Vagina (tissue), 2 donors: ENCODE measurements around the gene MORF4L1. TPM values are rescaled to one million over a fixed set of nuclear protein-coding genes. Genes with fewer than 3 reads are reported as not detected.
"Not testable (repeated sequence)": the region's sequence is repeated elsewhere in the genome, so short reads cannot be mapped to it uniquely, and the experiment has no call there.

Experiments
- DNase-seq, 2 donors: peaks; one replicate each; pipeline ENCODE4 v3.0.0-alpha.2; 2017; ENCODE audit errors: extremely low spot score in 2 of 2
- H3K27ac ChIP-seq: fragments of 200-600 bp; sonication (generic); one replicate; pipeline ENCODE4 v1.5.1; 2019
- H3K27me3 ChIP-seq: fragments of 200-600 bp; sonication (generic); one replicate; pipeline ENCODE4 v1.5.1; 2019
- H3K36me3 ChIP-seq, 2 donors: fragments of 200-600 bp; sonication (generic); one replicate each; pipeline ENCODE4 v1.5.1; 2017 to 2019
- H3K4me1 ChIP-seq: fragments of 200-600 bp; sonication (generic); one replicate; pipeline ENCODE4 v1.5.1; 2019
- H3K4me3 ChIP-seq, 2 donors: fragments of 200-600 bp; sonication (generic); 1 replicate in 1 of 2; 2 replicates in 1 of 2; pipeline ENCODE4 v1.5.1; 2016 to 2019
- H3K9me3 ChIP-seq: fragments of 200-600 bp; sonication (generic); one replicate; pipeline ENCODE4 v1.5.1; 2019
- POLR2A ChIP-seq, 2 donors: fragments of 450-650 bp; IDR thresholded peaks; one replicate each; pipeline ENCODE4 v1.6.1; 2017; ENCODE audit warnings: antibody characterized with exemption in 2 of 2, mild to moderate bottlenecking in 2 of 2, moderate library complexity in 2 of 2
- POLR2AphosphoS5 ChIP-seq, 2 donors: sonication (generic); formaldehyde crosslinking; IDR thresholded peaks; one replicate each; pipeline ENCODE4 v1.9.0; 2017; ENCODE audit warnings: antibody characterized with exemption in 2 of 2, mild to moderate bottlenecking in 2 of 2, low read depth in 1 of 2; ENCODE audit not compliant: insufficient read depth in 1 of 2
- intact Hi-C: fragments of 100-400 bp; cut with DNase I; formaldehyde crosslinking; loops from one replicate; pipeline ENCODE4 v1.15.1; 2023
- total RNA-seq: library from RNA; depleted of rRNA; stranded (reverse); fragments of >200 nt; gene quantifications from one replicate; pipeline ENCODE4 v1.2.3, GENCODE V29; 2016
- TF ChIP-seq, protein P1 (sequence below), 3 experiments: fragments of 450-650 bp in 2 of 3; fragments of 200-600 bp in 1 of 3; sonication (generic) in 1 of 3; IDR thresholded peaks; one replicate each; pipeline ENCODE4 v1.5.1; 2017 to 2019; ENCODE audit warnings: antibody characterized with exemption in 3 of 3, mild to moderate bottlenecking in 2 of 3, moderate library complexity in 2 of 3

Gene MORF4L1
- total RNA-seq, 1 donor from 2014 or later = 170 TPM

DNA sequence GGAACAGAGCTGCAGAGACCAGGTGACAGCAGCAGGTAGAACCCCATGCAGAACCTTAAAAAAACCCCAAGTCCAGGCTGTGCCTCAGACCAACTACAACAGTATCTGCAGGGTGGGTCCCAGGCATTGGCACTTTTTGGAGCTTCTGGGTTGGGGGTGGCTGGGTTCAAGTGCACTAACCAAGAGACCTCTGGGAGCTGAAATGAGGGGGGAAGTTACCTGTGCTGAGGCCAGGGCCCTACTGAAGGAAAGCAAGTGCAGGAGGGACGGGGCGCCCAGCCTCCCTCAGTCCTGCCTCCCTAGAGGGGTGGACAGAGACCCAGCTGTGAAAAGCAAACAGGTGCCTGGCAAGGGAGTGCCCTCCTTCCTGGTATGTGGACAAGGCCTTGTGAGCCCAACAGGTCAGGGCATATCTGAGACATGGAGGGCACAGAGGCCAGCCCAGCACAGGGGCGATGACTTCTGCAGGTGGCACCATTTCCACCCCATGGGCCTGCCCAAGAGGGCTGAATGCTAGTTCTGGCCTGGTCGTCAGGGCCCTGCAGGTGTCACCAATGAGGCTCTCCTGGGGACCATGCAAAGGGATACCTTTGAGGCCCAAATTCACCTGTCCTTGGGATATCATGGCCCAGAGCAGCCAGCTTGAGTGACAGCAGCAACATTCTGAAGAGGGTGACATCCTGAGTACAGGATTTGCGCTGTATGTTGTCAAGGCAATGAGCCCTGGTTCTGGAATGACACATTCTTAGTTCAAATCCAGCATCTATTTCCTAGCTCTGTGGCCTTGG lies 53.5 kb downstream of the MORF4L1 start:
- Histone ChIP-seq H3K27me3 (no peaks in the 10 kb centered on the region), H3K4me1 (peaks cover 20% of the 10 kb centered on the region), H3K36me3 (peaks cover 0 to 53% of the 10 kb centered on the region in 2 donors), H3K4me3 (no peak overlapping the region), H3K27ac (no peak overlapping the region), H3K9me3 (no peaks in the 10 kb centered on the region)
- intact Hi-C loops = no loop called here
- TF ChIP-seq, protein P1, sequence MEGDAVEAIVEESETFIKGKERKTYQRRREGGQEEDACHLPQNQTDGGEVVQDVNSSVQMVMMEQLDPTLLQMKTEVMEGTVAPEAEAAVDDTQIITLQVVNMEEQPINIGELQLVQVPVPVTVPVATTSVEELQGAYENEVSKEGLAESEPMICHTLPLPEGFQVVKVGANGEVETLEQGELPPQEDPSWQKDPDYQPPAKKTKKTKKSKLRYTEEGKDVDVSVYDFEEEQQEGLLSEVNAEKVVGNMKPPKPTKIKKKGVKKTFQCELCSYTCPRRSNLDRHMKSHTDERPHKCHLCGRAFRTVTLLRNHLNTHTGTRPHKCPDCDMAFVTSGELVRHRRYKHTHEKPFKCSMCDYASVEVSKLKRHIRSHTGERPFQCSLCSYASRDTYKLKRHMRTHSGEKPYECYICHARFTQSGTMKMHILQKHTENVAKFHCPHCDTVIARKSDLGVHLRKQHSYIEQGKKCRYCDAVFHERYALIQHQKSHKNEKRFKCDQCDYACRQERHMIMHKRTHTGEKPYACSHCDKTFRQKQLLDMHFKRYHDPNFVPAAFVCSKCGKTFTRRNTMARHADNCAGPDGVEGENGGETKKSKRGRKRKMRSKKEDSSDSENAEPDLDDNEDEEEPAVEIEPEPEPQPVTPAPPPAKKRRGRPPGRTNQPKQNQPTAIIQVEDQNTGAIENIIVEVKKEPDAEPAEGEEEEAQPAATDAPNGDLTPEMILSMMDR (IDR thresholded peaks at IDR 0.05) = no peak
- TF ChIP-seq POLR2A (IDR thresholded peaks at IDR 0.05) = no peak
- TF ChIP-seq POLR2AphosphoS5 (IDR thresholded peaks at IDR 0.05; ENCODE audit: insufficient read depth in 1 of 2, low read depth in 1 of 2) = no peak
- DNase-seq = no peak

DNA sequence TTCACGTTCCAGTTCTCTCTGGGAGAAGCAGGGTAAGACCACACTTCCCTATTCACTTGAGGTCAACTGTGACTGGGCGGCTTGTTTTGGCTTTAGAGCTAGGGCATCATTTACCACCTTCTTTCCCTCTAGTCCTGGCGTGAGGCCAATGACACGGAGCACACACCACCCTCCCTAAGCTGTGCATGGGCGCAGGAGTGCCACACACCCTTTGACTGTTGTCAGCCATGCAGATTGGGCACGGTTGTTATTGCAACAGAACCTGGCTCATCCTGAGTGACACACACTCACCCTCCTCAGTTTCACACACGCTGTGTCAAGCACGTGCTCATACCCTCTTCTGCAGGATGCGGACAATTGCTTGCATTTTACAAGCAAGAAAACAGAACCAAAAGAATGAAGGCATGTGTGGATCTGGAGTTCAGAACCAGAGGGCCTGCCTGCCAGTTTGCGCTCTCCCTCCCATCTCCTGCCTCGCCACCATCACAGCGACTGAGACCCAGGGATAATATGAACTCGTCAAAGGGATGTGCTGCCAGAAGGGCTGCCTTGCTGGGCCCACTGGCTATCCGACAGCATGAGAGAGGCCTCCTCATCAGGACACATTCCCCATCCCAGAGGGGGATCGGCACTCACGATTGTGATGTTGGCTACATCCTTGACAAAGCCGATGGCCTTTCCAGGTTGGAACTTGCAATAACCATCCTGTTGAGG lies 54.5 kb downstream of the MORF4L1 start:
- no peak overlapping the region for H3K27ac ChIP-seq
- peaks cover 31% of the 10 kb centered on the region for H3K4me1 ChIP-seq
- TF ChIP-seq, protein P1 (IDR thresholded peaks at IDR 0.05) = no peak
- no peak for TF ChIP-seq POLR2A (IDR thresholded peaks at IDR 0.05)
- peak in 1 of 2 donors; percentile 38 for TF ChIP-seq POLR2AphosphoS5 (IDR thresholded peaks at IDR 0.05; ENCODE audit: insufficient read depth in 1 of 2, low read depth in 1 of 2)
- H3K9me3 ChIP-seq = no peaks in the 10 kb centered on the region
- no peak for DNase-seq
- H3K36me3 ChIP-seq = peaks cover 0 to 42% of the 10 kb centered on the region in 2 donors
- intact Hi-C loops = no loop called here
- H3K4me3 ChIP-seq = no peak overlapping the region
- H3K27me3 ChIP-seq = no peaks in the 10 kb centered on the region

DNA sequence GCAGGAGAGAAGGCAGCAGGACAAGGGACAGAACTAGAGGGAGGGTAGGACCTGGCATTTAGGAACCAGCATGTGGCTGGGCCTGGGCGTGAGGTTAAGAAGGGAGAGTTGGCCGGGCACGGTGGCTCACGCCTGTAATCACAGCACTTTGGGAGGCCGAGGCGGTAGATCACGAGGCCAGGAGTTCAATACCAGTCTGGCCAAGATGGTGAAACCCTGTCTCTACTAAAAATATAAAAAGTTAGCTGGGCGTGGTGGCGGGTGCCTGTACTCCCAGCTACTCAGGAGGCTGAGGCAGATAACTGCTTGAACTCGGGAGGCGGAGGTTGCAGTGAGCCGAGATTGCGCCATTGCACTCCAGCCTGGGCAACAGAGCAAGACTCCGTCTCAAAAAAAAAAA lies 55.5 kb downstream of the MORF4L1 start:
- Histone ChIP-seq H3K36me3 (peaks cover 0 to 32% of the 10 kb centered on the region in 2 donors), H3K4me1 (peaks cover 39% of the 10 kb centered on the region)
- H3K27ac ChIP-seq, H3K27me3 ChIP-seq, H3K4me3 ChIP-seq, H3K9me3 ChIP-seq, intact Hi-C loops, DNase-seq: not testable (repeated sequence)

DNA sequence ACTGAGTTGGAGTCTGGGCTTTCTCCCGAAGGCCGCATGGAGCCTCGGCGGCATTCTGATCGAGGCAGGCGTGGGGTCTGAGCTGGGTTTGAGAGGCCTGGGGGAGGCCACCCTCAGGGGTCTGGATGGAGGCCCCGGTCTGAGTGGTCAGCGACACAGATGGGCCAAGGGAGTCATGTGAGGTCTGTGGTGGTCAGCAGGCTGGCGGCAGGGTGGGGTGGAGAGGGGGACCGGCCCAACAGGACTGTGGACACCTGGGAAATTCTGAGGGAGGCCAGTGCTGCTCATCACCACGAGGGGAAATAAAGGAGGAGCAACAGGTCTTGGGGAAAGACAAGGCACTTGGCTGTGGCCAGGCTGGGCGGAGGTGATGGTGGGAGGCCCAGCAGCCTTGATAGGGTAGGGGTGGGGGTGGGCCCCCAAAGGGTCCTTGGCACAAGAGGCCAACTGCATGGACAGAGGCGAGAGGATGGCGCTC lies 56.0 kb downstream of the MORF4L1 start:
- Histone ChIP-seq H3K4me1 (peaks cover 44% of the 10 kb centered on the region), H3K4me3 (no peak overlapping the region), H3K36me3 (peaks cover 0 to 28% of the 10 kb centered on the region in 2 donors), H3K27me3 (no peaks in the 10 kb centered on the region), H3K9me3 (no peaks in the 10 kb centered on the region), H3K27ac (no peak overlapping the region)
- no peak for TF ChIP-seq POLR2AphosphoS5 (IDR thresholded peaks at IDR 0.05; ENCODE audit: insufficient read depth in 1 of 2, low read depth in 1 of 2)
- no peak for TF ChIP-seq POLR2A (IDR thresholded peaks at IDR 0.05)
- TF ChIP-seq, protein P1 (IDR thresholded peaks at IDR 0.05) = no peak
- DNase-seq = no peak
- intact Hi-C loops = no loop called here

DNA sequence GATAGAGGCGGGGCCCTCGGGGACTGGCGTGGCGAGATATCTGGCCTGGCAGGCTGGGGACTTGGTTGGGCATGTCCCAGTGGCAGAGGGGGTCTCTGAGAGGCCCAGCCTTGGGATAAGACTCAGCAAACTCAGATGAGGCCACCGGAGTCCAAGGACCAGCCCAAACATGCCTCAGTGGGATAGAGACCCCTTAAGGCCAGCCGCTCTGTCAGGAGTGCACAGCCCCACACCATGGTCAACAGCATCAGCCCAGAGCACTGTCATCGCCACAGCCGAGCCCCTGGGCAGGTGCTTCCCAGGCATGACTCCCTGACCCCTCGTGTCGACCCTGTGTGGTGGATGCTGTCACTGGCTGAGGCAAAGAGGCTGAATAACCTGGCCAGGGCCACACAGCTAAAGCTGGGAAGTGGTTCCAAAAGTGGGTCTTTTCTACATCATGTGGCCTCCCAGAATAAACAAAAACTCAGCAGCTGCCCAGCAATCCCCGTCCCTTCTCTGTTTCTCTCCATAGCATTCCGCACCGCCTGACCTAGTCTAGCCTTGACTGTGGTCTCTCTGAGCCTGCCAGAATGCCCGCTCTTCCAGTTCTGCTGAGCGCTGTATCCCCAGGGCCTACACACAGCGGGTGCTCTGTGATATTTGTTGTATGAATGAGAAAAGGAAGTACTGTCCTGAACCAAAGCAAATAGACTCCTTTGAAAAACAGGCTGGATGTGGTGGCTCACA lies 57.0 kb downstream of the MORF4L1 start:
- H3K36me3 ChIP-seq = peaks cover 0 to 24% of the 10 kb centered on the region in 2 donors
- peak overlapping the region; percentile 20 for H3K27ac ChIP-seq
- H3K27me3 ChIP-seq = no peaks in the 10 kb centered on the region
- intact Hi-C loops = no loop called here
- no peak for DNase-seq
- H3K4me3 ChIP-seq = no peak overlapping the region
- no peaks in the 10 kb centered on the region for H3K9me3 ChIP-seq
- TF ChIP-seq POLR2AphosphoS5 (IDR thresholded peaks at IDR 0.05; ENCODE audit: insufficient read depth in 1 of 2, low read depth in 1 of 2) (no peak), POLR2A (IDR thresholded peaks at IDR 0.05) (no peak)
- TF ChIP-seq, protein P1 (IDR thresholded peaks at IDR 0.05) = no peak
- peaks cover 55% of the 10 kb centered on the region for H3K4me1 ChIP-seq
